GM12872 (cell line): ENCODE results near the gene SPIN4.

ENCODE experiments used
- TF ChIP-seq, protein P1 (sequence below): IDR thresholded peaks from 3 replicates; pipeline ENCODE4 v1.5.1; 2011; ENCODE audit warnings: low read depth, mild to moderate bottlenecking, low read length, moderate library complexity; ENCODE audit not compliant: insufficient read depth

The SPIN4 gene

DNA sequence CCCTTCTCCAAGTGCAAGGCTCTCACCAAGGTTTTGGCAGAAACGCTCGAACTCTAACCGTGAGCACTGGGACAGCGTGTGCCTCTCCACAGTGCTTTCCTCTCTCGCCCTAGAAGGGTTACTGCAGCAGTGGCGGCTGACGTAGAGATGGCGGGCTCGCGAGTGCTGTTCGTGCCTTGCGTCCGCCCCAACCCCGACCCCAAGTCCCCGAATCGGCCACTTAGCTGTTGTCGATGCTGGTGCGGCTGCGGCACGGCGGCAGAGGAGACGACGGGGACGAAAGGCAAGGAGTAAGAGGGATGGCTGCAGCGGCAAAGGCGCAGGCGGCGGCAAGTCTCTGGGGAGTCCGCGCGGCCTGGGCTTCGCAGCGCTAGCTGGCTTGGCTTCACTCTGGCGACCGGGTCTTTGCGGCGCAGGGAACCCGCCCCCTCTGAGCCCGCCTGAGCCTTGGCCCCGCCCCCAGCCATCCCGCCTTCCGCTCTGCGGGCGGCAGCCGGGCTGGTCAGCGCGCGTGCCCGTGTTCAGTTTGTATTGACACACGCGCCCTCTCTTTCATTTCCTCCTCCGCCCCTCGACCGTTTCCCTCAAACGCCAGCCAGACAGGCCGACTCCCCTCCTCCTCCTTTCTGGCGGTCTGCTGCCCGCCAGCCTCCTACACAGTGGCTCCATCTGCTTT, at the start of gene SPIN4:
TSS of gene SPIN4 (minus strand) at position 392 of the 676 bp plus-strand sequence. CDS start 513 bp downstream, outside the sequence.
- TF ChIP-seq, protein P1, sequence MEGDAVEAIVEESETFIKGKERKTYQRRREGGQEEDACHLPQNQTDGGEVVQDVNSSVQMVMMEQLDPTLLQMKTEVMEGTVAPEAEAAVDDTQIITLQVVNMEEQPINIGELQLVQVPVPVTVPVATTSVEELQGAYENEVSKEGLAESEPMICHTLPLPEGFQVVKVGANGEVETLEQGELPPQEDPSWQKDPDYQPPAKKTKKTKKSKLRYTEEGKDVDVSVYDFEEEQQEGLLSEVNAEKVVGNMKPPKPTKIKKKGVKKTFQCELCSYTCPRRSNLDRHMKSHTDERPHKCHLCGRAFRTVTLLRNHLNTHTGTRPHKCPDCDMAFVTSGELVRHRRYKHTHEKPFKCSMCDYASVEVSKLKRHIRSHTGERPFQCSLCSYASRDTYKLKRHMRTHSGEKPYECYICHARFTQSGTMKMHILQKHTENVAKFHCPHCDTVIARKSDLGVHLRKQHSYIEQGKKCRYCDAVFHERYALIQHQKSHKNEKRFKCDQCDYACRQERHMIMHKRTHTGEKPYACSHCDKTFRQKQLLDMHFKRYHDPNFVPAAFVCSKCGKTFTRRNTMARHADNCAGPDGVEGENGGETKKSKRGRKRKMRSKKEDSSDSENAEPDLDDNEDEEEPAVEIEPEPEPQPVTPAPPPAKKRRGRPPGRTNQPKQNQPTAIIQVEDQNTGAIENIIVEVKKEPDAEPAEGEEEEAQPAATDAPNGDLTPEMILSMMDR: no peak

DNA sequence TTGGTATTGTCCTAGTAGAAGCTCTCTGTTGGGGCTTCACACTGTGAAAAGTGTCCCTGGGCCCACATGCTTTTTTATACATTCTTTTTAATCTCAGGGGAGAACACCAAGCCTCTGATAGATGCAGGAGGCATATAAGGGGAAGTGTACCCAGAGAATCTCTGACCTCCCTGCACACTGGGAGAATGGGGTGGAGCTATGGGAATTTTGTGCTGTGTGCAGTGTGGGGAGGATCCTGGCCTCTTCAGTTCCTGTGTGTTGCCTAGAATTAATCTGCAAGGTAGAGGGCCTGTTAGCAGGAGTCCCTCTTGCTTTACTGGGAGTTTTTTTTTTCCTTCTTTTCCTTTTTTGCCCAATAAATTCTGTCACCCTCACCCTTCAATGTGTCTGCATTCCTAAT, 49.2 kb upstream of the SPIN4 start:
- TF ChIP-seq, protein P1: no peak

DNA sequence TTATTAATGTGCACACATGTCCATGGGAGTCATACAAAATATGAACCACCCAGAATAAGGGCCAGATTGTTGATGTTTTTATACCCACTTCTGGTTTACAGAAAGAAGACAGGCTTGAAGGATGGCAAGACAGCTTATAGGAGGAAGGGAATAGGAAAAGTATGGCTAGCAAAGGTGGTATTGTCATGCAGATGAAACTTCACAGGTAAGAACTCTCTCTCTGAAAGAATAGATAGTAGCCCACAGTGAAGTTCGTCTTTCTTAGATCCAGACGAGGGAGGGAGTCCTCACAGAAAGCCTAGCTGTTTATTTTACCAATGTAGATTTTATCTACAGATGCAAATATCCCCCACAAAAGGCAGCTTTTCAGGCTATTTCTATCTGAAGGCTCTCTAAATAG, 43.7 kb upstream of the SPIN4 start:
- TF ChIP-seq, protein P1: no peak

- TF ChIP-seq, protein P1: no peak
These were observed 36.3 kb upstream of the SPIN4 start for GRCh38 chrX:63387411-63387810.

- TF ChIP-seq, protein P1: no peak
These were observed 12.7 kb upstream of the SPIN4 start for GRCh38 chrX:63363788-63364187.

GRCh38 chrX:63361494-63361893, 10.4 kb upstream of the SPIN4 start:
- TF ChIP-seq, protein P1: no peak

DNA sequence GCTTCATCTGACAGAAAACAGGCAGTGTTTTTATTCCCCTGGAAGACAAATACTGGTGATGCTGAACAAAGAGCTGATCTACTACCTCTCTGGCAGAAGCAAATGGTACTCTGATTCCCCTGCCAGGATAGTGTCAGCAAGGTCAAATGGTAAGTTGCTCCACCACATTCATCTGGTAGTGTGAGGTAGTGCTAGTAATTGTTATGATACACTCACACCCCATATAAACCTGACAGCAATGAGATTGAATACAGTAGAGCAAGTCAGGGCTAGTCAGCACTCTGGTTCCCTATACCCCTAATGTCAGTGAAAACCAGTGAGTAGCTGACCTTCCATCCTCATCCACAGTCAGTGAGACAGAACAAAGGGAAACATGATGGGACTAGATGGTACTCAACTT, 3.4 kb upstream of the SPIN4 start:
- TF ChIP-seq, protein P1: no peak
